Fibroblast of mammary gland (primary cell): ENCODE data around the gene WDFY2.

Source experiments
- DNase-seq: peaks from one replicate; pipeline ENCODE4 v3.0.0-alpha.2; 2010; ENCODE audit warnings: low read depth
- H3K4me3 ChIP-seq: 2 replicates; pipeline ENCODE4 v1.5.1; 2011; ENCODE audit warnings: low read depth, mild to moderate bottlenecking, low read length, moderate library complexity; ENCODE audit not compliant: control insufficient read depth
- CTCF ChIP-seq: conservative IDR thresholded peaks from 2 replicates; pipeline ENCODE4 v1.5.1; 2011; ENCODE audit warnings: low read depth, low read length, inconsistent platforms; ENCODE audit not compliant: control insufficient read depth, insufficient read depth

Gene WDFY2

GRCh38 chr13:51805313-51805712 lies 221.1 kb downstream of the WDFY2 start:
- no peak for DNase-seq
- H3K4me3 ChIP-seq = no peak overlapping the region
- TF ChIP-seq CTCF = no peak

DNA sequence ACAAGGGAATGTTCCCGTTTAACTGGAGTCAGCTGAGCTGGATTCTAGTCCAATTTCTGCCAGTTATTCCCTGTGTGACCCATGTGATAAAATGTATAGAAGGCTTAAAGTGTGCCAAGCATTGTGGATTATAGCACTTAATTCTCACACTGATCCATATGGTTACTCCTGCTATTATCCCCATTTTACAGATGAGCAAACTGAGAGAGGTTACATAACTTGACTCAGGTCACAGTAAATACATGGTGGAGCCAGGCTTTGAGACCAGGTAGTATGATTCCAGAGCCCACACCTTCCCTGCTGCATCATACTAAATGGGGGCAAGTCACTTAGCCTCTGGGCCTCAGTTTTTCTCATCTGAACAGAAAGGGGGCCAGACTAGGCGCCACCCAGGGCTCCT lies 221.7 kb downstream of the WDFY2 start:
- H3K4me3 ChIP-seq = no peak overlapping the region
- no peak for DNase-seq
- no peak for TF ChIP-seq CTCF

- peak; percentile 44 for DNase-seq
- no peak overlapping the region for H3K4me3 ChIP-seq
- TF ChIP-seq CTCF = no peak
These were observed 222.3 kb downstream of the WDFY2 start for GRCh38 chr13:51806566-51806965.

GRCh38 chr13:51807041-51807440 lies 222.8 kb downstream of the WDFY2 start:
- no peak for DNase-seq
- TF ChIP-seq CTCF = no peak
- no peak overlapping the region for H3K4me3 ChIP-seq

- no peak for TF ChIP-seq CTCF
- no peak for DNase-seq
- H3K4me3 ChIP-seq = no peak overlapping the region
These were observed 224.5 kb downstream of the WDFY2 start for GRCh38 chr13:51808811-51809210.

GRCh38 chr13:51811046-51811445 lies 226.8 kb downstream of the WDFY2 start:
- DNase-seq = no peak

More at GRCh38 chr13:51811046-51811445, 226.8 kb downstream of the WDFY2 start:
- H3K4me3 ChIP-seq = no peak overlapping the region
- TF ChIP-seq CTCF = no peak
